Stimulated activated CD8-positive, alpha-beta memory T cell treated with anti-CD3 and anti-CD28 coated beads, Interleukin-2, amount 100 ng/mL, for 48 hours (primary cell): ENCODE measurements around the gene DAAM1.

Source experiments
- DNase-seq, 2 donors: peaks; one replicate each; pipeline ENCODE4 v3.0.0-alpha.2; 2020; ENCODE audit warnings: low read depth in 2 of 2

DAAM1 gene

GRCh38 chr14:59187802-59188460 is 536 bp upstream of the DAAM1 start:
- peak; percentile 5 to 13 for DNase-seq

DNA sequence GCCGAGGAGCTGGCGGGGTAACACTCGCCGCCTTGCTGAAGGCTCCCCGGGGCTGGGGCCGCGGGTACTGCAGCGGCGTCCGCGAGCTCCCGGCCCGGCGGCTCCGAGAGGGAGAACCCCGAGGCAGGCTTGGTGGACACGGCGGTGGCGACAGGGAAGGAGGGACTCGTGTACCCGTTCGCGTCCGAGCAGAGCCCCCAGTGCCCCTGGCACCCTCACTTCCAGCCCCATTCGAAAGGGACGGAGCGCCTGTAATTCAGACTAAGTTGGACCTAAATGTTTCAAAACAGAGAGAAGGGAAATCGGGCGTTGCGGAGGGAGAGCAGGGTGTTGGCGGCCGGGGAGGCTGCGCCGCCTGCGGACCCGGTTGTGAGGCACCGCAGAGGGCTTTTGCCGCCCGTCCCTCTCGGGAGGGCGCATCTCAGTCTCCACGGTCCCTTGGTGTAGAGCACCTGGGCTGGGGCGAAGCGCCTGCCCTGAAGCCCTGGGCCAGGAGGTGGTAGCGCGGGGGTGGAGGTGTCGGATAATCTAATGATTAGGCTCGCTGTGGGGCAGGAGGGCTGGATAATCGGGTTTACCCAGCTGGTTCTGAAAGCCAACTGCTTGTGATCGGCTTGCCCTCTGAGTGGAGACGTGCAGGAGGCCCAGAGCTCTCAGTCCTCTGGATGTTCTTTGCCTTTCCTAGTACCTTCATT is 771 bp downstream of the DAAM1 start:
- DNase-seq, result peak; percentile 13 to 23

- peak; percentile 66 to 72 for DNase-seq
Measured at GRCh38 chr14:59189786-59190368, 1.4 kb downstream of the DAAM1 start.

- DNase-seq, result no peak
Measured at GRCh38 chr14:59190372-59190771, 1.9 kb downstream of the DAAM1 start.

- DNase-seq, result no peak
Measured at GRCh38 chr14:59195912-59196311, 7.4 kb downstream of the DAAM1 start.

DNA sequence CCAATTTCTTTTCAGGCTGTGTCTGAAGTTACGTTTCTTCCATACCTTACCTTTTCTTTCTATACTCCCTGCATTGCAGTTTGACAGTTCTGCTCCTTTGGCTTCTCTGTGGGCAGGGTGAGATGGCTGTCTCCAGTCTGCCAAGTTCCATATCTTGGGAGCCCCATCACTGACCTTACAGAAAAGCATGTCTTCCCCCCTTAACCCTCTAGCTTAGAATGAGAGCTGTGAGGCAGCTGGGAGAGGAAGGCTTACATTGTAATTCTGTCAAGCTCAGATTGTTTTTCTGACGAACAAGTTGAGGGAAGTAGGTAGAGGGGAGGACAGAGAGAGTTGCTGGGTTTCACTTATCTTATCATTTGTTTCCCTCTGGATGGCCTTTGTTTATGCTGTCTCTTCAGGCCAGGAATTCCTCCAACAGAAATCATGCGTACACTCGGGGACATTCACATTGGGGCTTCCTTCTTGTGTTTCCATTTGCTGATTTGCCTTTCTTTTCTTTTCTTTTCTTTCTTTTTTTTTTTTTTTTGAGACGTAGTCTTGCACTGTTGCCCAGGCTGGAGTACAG is 9.3 kb downstream of the DAAM1 start:
- DNase-seq, result no peak

DNA sequence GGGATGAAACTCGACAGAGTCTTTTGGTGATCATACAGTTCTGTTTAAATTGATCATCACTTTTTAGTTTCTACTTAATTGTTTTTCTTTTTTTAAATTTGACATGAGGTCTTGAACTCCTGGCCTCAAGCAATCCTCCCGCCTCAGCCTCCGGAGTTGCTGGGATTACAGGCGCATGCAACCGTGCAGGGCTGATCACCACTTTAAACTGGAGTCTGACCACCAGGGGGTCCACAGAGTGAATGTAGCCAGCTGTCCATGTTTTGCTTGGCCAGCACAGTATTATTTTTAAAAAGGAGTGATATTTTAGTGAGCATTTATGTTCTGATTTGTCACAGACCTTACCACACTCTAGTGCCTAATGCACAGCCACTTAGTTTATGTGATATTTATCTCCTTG is 10.7 kb downstream of the DAAM1 start:
- DNase-seq, result no peak

- no peak for DNase-seq
Measured at GRCh38 chr14:59199614-59200013, 11.1 kb downstream of the DAAM1 start.

DNA sequence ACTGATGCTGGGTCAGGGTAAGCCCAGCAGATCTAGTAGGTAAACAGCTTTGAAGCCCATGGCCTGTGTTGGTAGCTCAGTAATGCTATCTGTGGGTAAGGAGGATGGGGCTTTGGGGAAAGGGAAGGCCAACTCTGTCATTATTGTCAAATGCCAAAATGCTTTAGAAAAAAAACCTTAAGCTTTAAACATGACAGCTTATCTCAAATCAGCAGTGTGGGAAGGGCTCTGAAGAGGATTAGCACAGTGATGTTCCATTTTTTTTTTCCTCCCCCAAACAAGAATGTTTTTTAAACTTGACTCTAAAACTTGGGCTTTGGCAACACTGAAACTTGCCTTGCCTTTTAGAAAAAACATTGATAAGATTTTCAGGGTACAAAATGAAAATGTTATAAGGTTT is 11.7 kb downstream of the DAAM1 start:
- no peak for DNase-seq

GRCh38 chr14:59202031-59202430 is 13.6 kb downstream of the DAAM1 start:
- no peak for DNase-seq

DNA sequence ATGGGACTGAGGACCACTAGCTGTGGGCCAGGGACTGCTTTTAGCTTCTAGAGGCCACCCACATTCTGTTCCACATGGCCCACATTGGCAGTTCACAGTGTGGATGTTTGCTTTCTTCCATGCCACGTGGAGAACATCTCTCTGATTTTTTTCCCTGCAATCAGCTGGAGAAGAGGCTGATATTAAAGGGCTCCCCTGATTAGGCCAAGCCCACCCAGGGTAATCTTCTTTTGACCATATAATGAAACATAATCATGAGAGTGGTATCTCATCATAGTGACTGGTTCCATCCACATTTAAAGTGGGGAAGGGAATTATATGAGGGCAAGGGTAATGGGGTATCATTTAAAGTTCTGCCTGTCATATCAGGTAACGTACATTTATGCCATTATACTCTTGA is 15.8 kb downstream of the DAAM1 start:
- no peak for DNase-seq

GRCh38 chr14:59206892-59207291 is 18.4 kb downstream of the DAAM1 start:
- no peak for DNase-seq

GRCh38 chr14:59207506-59207933 is 19.1 kb downstream of the DAAM1 start:
- DNase-seq, result no peak

DNA sequence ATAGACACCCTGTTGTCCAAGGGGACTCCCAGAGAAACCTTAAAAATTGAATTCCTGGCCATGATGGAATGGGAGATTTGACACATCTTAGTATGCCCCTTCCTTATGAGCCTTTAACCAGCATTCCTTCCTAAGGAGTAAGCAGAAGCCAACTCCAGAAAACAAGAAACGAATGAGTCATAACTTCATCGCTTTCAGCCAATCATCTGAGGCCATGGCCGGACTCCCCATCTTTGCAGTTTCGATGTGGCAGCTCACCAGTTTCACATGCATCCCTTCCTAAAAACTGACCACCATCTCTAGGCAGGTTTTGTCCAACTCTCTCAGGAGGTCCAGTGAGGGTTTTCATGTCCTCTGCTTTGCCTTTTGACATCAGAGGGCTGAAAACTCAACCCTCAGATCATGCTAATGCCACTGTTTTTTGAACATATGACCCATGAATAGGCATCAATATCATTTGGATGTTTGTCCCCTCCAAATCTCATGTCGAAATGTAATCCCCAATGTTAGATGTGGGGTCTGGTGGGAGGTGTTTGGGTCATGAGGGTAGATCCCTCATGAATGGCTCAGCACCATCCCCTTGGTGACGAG is 19.9 kb downstream of the DAAM1 start:
- DNase-seq, result no peak

DNA sequence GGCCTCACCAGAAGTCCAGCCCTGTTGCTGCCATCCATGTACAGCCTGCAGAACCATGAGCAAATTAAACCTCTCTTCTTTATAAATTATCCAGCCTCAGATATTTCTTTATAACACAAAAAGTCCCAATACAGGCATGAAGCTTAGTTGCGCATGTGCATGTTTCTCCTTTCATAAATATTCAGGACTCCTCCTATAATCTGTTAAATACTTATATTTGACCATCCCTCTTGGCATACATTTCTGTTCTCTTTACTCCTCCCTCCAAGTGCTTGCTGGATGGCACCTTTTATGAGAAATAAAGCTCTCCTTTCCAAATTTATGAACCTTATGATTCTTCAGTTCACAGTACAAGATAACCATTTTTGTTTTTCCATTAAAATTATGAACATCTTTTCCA is 20.5 kb downstream of the DAAM1 start:
- DNase-seq, result no peak

GRCh38 chr14:59210621-59211020 is 22.2 kb downstream of the DAAM1 start:
- no peak for DNase-seq

DNA sequence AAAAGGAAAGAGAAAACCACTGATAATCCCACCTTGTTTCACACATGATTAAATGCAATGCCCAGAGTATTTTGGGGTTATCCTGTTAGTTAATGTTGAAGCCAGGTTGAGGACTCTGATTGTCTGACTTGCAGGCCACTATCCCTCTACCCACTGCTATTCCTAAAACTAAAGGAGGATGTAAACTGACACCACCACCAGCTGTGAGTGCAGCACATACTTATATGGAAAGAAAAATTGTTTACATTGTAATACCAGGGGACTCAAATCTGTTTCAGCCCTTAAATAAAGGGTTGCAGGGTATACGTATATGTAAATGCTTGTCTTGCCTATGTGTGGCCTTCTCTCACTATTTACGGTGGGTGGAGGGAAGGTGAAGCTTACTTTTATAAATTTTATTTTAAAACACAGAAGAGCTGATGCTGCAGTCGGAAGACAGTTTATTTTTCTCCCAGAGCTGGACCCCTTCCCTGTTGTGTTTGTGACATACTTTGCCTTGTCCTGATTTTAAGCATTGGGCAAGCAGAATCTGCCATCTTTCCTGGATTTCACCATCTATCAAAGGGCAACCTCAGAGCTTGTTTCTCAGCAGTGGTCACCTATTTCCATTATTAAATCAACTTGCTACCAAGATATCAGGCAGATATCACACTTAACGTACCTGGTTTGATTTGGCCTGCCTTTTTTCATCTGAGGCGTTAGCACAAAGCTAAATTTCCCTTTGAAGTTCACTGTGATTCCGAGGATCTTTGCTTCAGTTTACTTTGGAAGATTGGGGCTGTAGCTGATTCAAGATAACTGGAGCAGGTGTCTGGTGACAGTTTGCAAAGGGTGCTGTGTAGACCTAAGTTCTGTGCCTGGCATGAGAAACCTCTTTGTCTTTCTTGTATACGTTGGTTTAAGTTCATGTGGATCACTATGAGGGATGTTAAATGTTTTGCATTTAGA is 25.2 kb downstream of the DAAM1 start:
- DNase-seq, result no peak

DNA sequence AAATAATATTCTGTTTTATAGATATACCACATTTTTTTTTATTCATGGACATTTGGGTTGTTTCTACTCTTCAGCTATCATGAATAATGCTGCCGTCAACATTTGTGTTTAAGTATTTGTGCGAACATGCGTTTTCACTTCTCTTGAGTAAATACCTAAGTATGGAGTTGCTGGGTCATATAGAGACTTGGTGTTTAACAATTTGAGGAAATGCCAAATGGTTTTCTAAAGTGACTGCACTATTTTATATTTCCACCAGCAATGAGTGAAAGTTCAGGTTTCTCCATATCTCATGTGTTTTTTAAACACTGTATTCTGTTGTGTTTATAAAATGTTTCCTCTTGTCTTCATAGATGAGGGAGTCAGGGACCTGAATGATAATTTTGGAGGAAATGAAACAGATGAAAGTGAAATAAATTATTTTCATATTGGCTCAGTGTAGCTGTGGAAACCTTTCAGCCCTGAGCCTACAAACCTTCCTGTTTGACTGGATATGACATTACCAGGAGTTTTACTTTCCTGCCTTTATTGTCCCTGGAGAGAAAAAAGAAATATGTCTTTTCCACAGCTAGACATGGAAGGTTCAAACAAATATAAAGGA is 26.3 kb downstream of the DAAM1 start:
- DNase-seq, result no peak

GRCh38 chr14:59215322-59215721 is 26.9 kb downstream of the DAAM1 start:
- DNase-seq, result no peak

GRCh38 chr14:59215757-59216156 is 27.3 kb downstream of the DAAM1 start:
- no peak for DNase-seq

GRCh38 chr14:59217011-59217410 is 28.5 kb downstream of the DAAM1 start:
- no peak for DNase-seq
